ENCODE measurements around the gene GNAI3. TPM values are rescaled to one million over a fixed set of nuclear protein-coding genes. Genes with fewer than 3 reads are reported as not detected.

Gene GNAI3
- total RNA-seq, 1 donor from 2014 or later = 16.3 TPM

- no peak for FAIRE-seq
- DNase-seq (ENCODE audit: low spot score in 2 of 2) = no peak
Observed at GRCh38 chr1:109543283-109543987, 5.0 kb upstream of the GNAI3 start.

- DNase-seq (ENCODE audit: low spot score in 2 of 2) (no peak), FAIRE-seq (no peak)
Observed at GRCh38 chr1:109543988-109544735, 4.3 kb upstream of the GNAI3 start.

- FAIRE-seq (peak; percentile 45), DNase-seq (ENCODE audit: low spot score in 2 of 2) (peak; percentile 84 to 88)
Observed at GRCh38 chr1:109546311-109547109, 1.9 kb upstream of the GNAI3 start.

- no peak for DNase-seq (ENCODE audit: low spot score in 2 of 2)
- FAIRE-seq = no peak
Observed at GRCh38 chr1:109547463-109548320, 723 bp upstream of the GNAI3 start.

- FAIRE-seq (no peak), DNase-seq (ENCODE audit: low spot score in 2 of 2) (no peak)
Observed at GRCh38 chr1:109556563-109556962, 8.1 kb downstream of the GNAI3 start.

GRCh38 chr1:109557520-109557919 lies 9.1 kb downstream of the GNAI3 start:
- DNase-seq (ENCODE audit: low spot score in 2 of 2) (no peak), FAIRE-seq (no peak)

GRCh38 chr1:109559995-109560394 lies 11.6 kb downstream of the GNAI3 start:
- FAIRE-seq = no peak

GRCh38 chr1:109564194-109564878 lies 15.9 kb downstream of the GNAI3 start:
- DNase-seq (ENCODE audit: low spot score in 2 of 2) (no peak), FAIRE-seq (no peak)

More at GRCh38 chr1:109559995-109560394, 11.6 kb downstream of the GNAI3 start:
- DNase-seq (ENCODE audit: low spot score in 2 of 2) = no peak

- no peak for FAIRE-seq
Observed at GRCh38 chr1:109565241-109565640, 16.8 kb downstream of the GNAI3 start.

GRCh38 chr1:109566982-109567381 lies 18.6 kb downstream of the GNAI3 start:
- DNase-seq (ENCODE audit: low spot score in 2 of 2) = no peak
- no peak for FAIRE-seq

More at GRCh38 chr1:109565241-109565640, 16.8 kb downstream of the GNAI3 start:
- no peak for DNase-seq (ENCODE audit: low spot score in 2 of 2)

GRCh38 chr1:109567877-109568672 lies 19.7 kb downstream of the GNAI3 start:
- DNase-seq (ENCODE audit: low spot score in 2 of 2) (no peak), FAIRE-seq (no peak)

- FAIRE-seq = no peak
Observed at GRCh38 chr1:109569323-109569722, 20.9 kb downstream of the GNAI3 start.

GRCh38 chr1:109570414-109570813 lies 22.0 kb downstream of the GNAI3 start:
- DNase-seq (ENCODE audit: low spot score in 2 of 2) (no peak), FAIRE-seq (no peak)

More at GRCh38 chr1:109569323-109569722, 20.9 kb downstream of the GNAI3 start:
- no peak for DNase-seq (ENCODE audit: low spot score in 2 of 2)

GRCh38 chr1:109573785-109574184 lies 25.4 kb downstream of the GNAI3 start:
- no peak for FAIRE-seq
- no peak for DNase-seq (ENCODE audit: low spot score in 2 of 2)

GRCh38 chr1:109578947-109579443 lies 30.6 kb downstream of the GNAI3 start:
- DNase-seq (ENCODE audit: low spot score in 2 of 2) (no peak), FAIRE-seq (no peak)

- DNase-seq (ENCODE audit: low spot score in 2 of 2) (no peak), FAIRE-seq (no peak)
Observed at GRCh38 chr1:109579491-109579890, 31.1 kb downstream of the GNAI3 start.

GRCh38 chr1:109582021-109582420 lies 33.6 kb downstream of the GNAI3 start:
- FAIRE-seq (no peak), DNase-seq (ENCODE audit: low spot score in 2 of 2) (no peak)

- no peak for FAIRE-seq
Observed at GRCh38 chr1:109584766-109585165, 36.4 kb downstream of the GNAI3 start.

More at GRCh38 chr1:109584766-109585165, 36.4 kb downstream of the GNAI3 start:
- no peak for DNase-seq (ENCODE audit: low spot score in 2 of 2)
